H9 (cell line): Measurements from ENCODE around the gene MISP3. TPM values are rescaled to one million over a fixed set of nuclear protein-coding genes. Genes with fewer than 3 reads are reported as not detected.
"Not testable (repeated sequence)": the region's sequence is repeated elsewhere in the genome, so short reads cannot be mapped to it uniquely, and the experiment has no call there.

Source experiments
- DNase-seq: peaks from one replicate; pipeline ENCODE4 v3.0.0-alpha.2; 2017
- H2AFZ ChIP-seq: one replicate; pipeline ENCODE4 v1.6.1; 2013; ENCODE audit warnings: mild to moderate bottlenecking, low read length, control low read depth, moderate library complexity
- H2AK5ac ChIP-seq: 2 replicates; pipeline ENCODE4 v1.6.1; 2013; ENCODE audit warnings: low read length, control low read depth, mixed read lengths; ENCODE audit not compliant: insufficient read length
- H2BK120ac ChIP-seq: one replicate; pipeline ENCODE4 v1.6.1; 2013; ENCODE audit warnings: low read depth, mild to moderate bottlenecking, low read length, control low read depth, inconsistent platforms; ENCODE audit not compliant: poor library complexity, severe bottlenecking
- H2BK12ac ChIP-seq: 2 replicates; pipeline ENCODE4 v1.6.1; 2013; ENCODE audit warnings: low read length, control low read depth, mixed read lengths, low read depth; ENCODE audit not compliant: insufficient read length
- H2BK15ac ChIP-seq: 2 replicates; pipeline ENCODE4 v1.6.1; 2013; ENCODE audit warnings: low read depth, low read length, control low read depth
- H2BK20ac ChIP-seq: one replicate; pipeline ENCODE4 v1.6.1; 2013; ENCODE audit warnings: low read depth, mild to moderate bottlenecking, low read length, control low read depth, inconsistent platforms; ENCODE audit not compliant: poor library complexity, severe bottlenecking
- H2BK5ac ChIP-seq: 2 replicates; pipeline ENCODE4 v1.6.1; 2013; ENCODE audit warnings: low read length, control low read depth, mixed read lengths; ENCODE audit not compliant: insufficient read length
- H3K14ac ChIP-seq: 2 replicates; pipeline ENCODE4 v1.6.1; 2013; ENCODE audit warnings: low read length, control low read depth; ENCODE audit not compliant: insufficient read depth
- H3K18ac ChIP-seq: 2 replicates; pipeline ENCODE4 v1.6.1; 2013; ENCODE audit warnings: low read depth, mild to moderate bottlenecking, mixed read lengths, low read length, control low read depth; ENCODE audit not compliant: insufficient read length
- H3K23ac ChIP-seq: 2 replicates; pipeline ENCODE4 v1.6.1; 2013; ENCODE audit warnings: low read length, control low read depth, mixed read lengths, low read depth; ENCODE audit not compliant: insufficient read length
- H3K23me2 ChIP-seq: 2 replicates; pipeline ENCODE4 v1.6.1; 2013; ENCODE audit warnings: low read depth, mild to moderate bottlenecking, mixed read lengths, low read length, control low read depth; ENCODE audit not compliant: insufficient read length, poor library complexity, severe bottlenecking
- H3K27ac ChIP-seq: 2 replicates; pipeline ENCODE4 v1.5.1; 2013; ENCODE audit warnings: low read length, control low read depth, mixed read lengths, low read depth; ENCODE audit not compliant: insufficient read length
- H3K27me3 ChIP-seq: 2 replicates; pipeline ENCODE4 v1.6.1; 2013; ENCODE audit warnings: low read length, control low read depth, inconsistent platforms; ENCODE audit not compliant: insufficient read depth
- H3K4ac ChIP-seq: 2 replicates; pipeline ENCODE4 v1.6.1; 2013; ENCODE audit warnings: low read depth, mild to moderate bottlenecking, control low read depth, inconsistent platforms, low read length, moderate library complexity
- H3K4me1 ChIP-seq: 2 replicates; pipeline ENCODE4 v1.6.1; 2013; ENCODE audit warnings: low read length, control low read depth, inconsistent platforms; ENCODE audit not compliant: insufficient read depth
- H3K4me2 ChIP-seq: 2 replicates; pipeline ENCODE4 v1.6.1; 2013; ENCODE audit warnings: low read length, control low read depth, mixed read lengths; ENCODE audit not compliant: insufficient read length, insufficient read depth
- H3K56ac ChIP-seq: 2 replicates; pipeline ENCODE4 v1.6.1; 2013; ENCODE audit warnings: low read depth, mild to moderate bottlenecking, mixed read lengths, low read length, control low read depth; ENCODE audit not compliant: insufficient read length
- H3K79me1 ChIP-seq: 2 replicates; pipeline ENCODE4 v1.6.1; 2013; ENCODE audit warnings: low read depth, mild to moderate bottlenecking, moderate library complexity, low read length, control low read depth, inconsistent platforms; ENCODE audit not compliant: insufficient read depth, poor library complexity, severe bottlenecking
- H3K79me2 ChIP-seq: 2 replicates; pipeline ENCODE4 v1.6.1; 2013; ENCODE audit warnings: low read length, control low read depth, inconsistent platforms; ENCODE audit not compliant: insufficient read depth
- H3K9ac ChIP-seq: 2 replicates; pipeline ENCODE4 v1.6.1; 2013; ENCODE audit warnings: low read length, control low read depth, mixed read lengths; ENCODE audit not compliant: insufficient read length; ENCODE audit errors: extremely low read depth
- H3K9me3 ChIP-seq: one replicate; pipeline ENCODE4 v1.6.1; 2013; ENCODE audit warnings: low read depth, low read length, inconsistent platforms; ENCODE audit not compliant: control insufficient read depth
- H3T11ph ChIP-seq: one replicate; pipeline ENCODE4 v1.6.1; 2013; ENCODE audit warnings: mild to moderate bottlenecking, low read length, control low read depth, inconsistent platforms
- H4K20me1 ChIP-seq: one replicate; pipeline ENCODE4 v1.6.1; 2013; ENCODE audit not compliant: control insufficient read depth, insufficient read length, insufficient read depth
- H4K5ac ChIP-seq: 2 replicates; pipeline ENCODE4 v1.6.1; 2013; ENCODE audit warnings: low read depth, mild to moderate bottlenecking, mixed read lengths, low read length, control low read depth; ENCODE audit not compliant: insufficient read length
- H4K8ac ChIP-seq: replicated peaks from 2 replicates; pipeline ENCODE4 v1.6.1; 2013; ENCODE audit warnings: low read length, control low read depth, mixed read lengths, low read depth; ENCODE audit not compliant: insufficient read length
- H4K91ac ChIP-seq: 2 replicates; pipeline ENCODE4 v1.6.1; 2013; ENCODE audit warnings: low read depth, mild to moderate bottlenecking, moderate library complexity, mixed read lengths, low read length, control low read depth; ENCODE audit not compliant: insufficient read length
- H3K27ac Mint-ChIP-seq, 3 experiments: 2 replicates in 2 of 3; 3 replicates in 1 of 3; pipeline ENCODE4 v1.8.0; 2020 to 2021; ENCODE audit warnings: mixed read lengths in 3 of 3, mild to moderate bottlenecking in 1 of 3, moderate library complexity in 1 of 3
- H3K27me3 Mint-ChIP-seq: 2 replicates; pipeline ENCODE4 v1.8.0; 2021; ENCODE audit warnings: low read depth, mild to moderate bottlenecking, moderate library complexity, mixed read lengths
- H3K36me3 Mint-ChIP-seq, 3 experiments: 2 replicates in 2 of 3; 3 replicates in 1 of 3; pipeline ENCODE4 v1.8.0; 2020 to 2021; ENCODE audit warnings: low read depth in 3 of 3, mixed read lengths in 3 of 3; ENCODE audit not compliant: insufficient read depth in 1 of 3
- H3K4me1 Mint-ChIP-seq, 2 experiments: 2 replicates each; pipeline ENCODE4 v1.8.0; 2020; ENCODE audit warnings: mixed read lengths in 2 of 2
- H3K4me3 Mint-ChIP-seq, 2 experiments: 2 replicates in 1 of 2; 3 replicates in 1 of 2; pipeline ENCODE4 v1.8.0; 2020 to 2021; ENCODE audit warnings: mild to moderate bottlenecking in 2 of 2, mixed read lengths in 2 of 2, moderate library complexity in 1 of 2
- H3K9me3 Mint-ChIP-seq, 2 experiments: 2 replicates in 1 of 2; 3 replicates in 1 of 2; pipeline ENCODE4 v1.8.0; 2020; ENCODE audit warnings: mild to moderate bottlenecking in 2 of 2, mixed read lengths in 2 of 2, moderate library complexity in 1 of 2
- WGBS: extraction: QIAGEN DNeasy Blood & Tissue Kit; methylation state at CpG from one replicate; pipeline ENCODE4 v1.1.7; 2013; ENCODE audit warnings: missing lambda C conversion rate, low lambda C conversion rate, mixed read lengths; ENCODE audit not compliant: insufficient read length; ENCODE audit errors: extremely low coverage; 5-methylcytosine and 5-hydroxymethylcytosine counted together
- total RNA-seq: library from RNA; stranded (reverse); gene quantifications from 2 replicates; pipeline ENCODE4 v1.2.1, GENCODE V29; 2021
- TF ChIP-seq, protein P1 (sequence below): fragments of 200-600 bp; sonication (generic); conservative IDR thresholded peaks from 3 replicates; pipeline ENCODE4 v1.8.0; 2021; ENCODE audit warnings: antibody characterized with exemption, mild to moderate bottlenecking

Gene MISP3
- total RNA-seq, 1 experiment from 2014 or later = 0.26 TPM

DNA sequence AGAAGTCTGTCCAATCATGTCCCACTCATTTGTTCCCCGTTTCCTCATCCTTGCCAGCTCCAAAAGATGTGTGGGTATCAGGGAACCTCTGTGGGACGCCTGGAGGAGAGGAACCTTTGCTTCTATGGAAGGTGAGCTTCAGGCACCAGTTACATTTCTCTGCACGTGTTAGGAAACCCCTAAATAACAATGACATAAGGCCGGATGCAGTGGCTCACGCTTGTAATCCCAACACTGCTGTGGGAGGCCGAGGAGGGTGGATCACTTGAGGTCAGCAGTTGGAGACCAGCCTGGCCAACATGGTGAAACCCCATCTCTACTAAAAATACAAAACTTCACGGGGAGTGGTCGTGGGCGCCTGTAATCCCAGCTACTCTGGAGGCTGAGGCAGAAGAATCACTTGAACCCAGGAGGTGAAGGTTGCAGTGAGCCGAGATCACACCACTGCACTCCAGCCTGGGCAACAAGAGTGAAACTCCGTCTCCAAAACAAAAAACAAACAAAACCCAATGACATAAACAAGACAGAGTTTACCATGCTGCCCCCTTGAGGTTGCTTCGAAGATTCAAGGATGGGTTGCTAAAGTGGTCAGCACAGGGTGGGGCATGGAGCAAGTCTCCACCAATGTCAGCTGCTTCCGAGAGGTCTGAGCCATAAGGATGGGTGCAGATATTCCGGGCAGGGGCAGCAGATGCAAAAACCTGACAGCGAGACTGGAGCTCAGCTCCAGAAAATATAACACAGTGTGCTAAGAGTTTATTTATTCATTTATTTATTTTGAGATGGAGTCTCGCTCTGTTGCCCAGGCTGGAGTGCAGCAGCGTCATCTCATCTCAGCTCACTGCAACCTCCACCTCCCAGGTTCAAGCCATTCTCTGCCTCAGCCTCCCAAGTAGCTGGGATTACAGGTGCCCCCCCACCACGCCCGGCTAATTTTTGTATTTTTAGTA lies 29.7 kb upstream of the MISP3 start:
- H3K4me3 Mint-ChIP-seq, H3K9me3 ChIP-seq, H3K4me2 ChIP-seq, H3K27me3 Mint-ChIP-seq, H3K23me2 ChIP-seq, H3K9ac ChIP-seq, H3K4me1 ChIP-seq, H3K23ac ChIP-seq, H3K56ac ChIP-seq, H2AK5ac ChIP-seq, H2BK15ac ChIP-seq, H4K20me1 ChIP-seq, H3K9me3 Mint-ChIP-seq, H2BK20ac ChIP-seq, H3K79me2 ChIP-seq, H3K4me1 Mint-ChIP-seq, H3K27me3 ChIP-seq, H3K79me1 ChIP-seq, H2AFZ ChIP-seq: not testable (repeated sequence)
- Histone ChIP-seq H2BK5ac (peak overlapping the region; percentile 10), H4K5ac (peak overlapping the region; percentile 13), H2BK12ac (peak overlapping the region; percentile 98), H2BK120ac (peak overlapping the region; percentile 99), H3K18ac (peak overlapping the region; percentile 97), H4K8ac (peak overlapping the region; percentile 8), H3K4ac (peak overlapping the region; percentile 97), H3T11ph (peak overlapping the region; percentile 99), H3K14ac (peak overlapping the region; percentile 16; the same call in 1 of the 2 replicates), H3K27ac (peak overlapping the region; percentile 2), H4K91ac (peak overlapping the region; percentile 92)
- TF ChIP-seq, protein P1, sequence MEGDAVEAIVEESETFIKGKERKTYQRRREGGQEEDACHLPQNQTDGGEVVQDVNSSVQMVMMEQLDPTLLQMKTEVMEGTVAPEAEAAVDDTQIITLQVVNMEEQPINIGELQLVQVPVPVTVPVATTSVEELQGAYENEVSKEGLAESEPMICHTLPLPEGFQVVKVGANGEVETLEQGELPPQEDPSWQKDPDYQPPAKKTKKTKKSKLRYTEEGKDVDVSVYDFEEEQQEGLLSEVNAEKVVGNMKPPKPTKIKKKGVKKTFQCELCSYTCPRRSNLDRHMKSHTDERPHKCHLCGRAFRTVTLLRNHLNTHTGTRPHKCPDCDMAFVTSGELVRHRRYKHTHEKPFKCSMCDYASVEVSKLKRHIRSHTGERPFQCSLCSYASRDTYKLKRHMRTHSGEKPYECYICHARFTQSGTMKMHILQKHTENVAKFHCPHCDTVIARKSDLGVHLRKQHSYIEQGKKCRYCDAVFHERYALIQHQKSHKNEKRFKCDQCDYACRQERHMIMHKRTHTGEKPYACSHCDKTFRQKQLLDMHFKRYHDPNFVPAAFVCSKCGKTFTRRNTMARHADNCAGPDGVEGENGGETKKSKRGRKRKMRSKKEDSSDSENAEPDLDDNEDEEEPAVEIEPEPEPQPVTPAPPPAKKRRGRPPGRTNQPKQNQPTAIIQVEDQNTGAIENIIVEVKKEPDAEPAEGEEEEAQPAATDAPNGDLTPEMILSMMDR = peak; percentile 77
- peak; percentile 91 for DNase-seq
- peaks cover 0 to 15% (median 3%) of the 10 kb centered on the region in 3 experiments; a peak in 5 of 7 replicates for H3K36me3 Mint-ChIP-seq
- no CpG with 5 or more reads among the region's 19 CpGs for WGBS
- peak overlapping the region; percentile 91 to 99 (median 92); a peak in 6 of 7 replicates for H3K27ac Mint-ChIP-seq

DNA sequence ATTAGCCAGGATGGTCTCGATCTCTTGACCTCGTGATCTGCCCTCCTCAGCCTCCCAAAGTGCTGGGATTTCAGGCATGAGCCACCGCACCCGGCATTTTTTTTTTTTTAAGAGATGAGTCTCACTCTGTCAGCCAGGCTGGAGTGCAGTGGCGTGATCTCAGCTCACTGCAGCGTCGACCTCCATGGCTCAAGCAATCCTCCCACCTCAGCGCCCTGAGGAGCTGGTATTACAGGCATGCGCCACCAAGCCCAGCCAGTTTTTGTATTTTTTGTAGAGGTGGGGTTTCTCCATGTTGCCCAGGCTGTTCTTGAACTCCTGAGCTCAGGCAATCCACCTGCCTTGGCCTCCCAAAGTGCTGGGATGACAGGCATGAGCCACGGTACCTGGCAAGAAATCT lies 24.7 kb upstream of the MISP3 start:
- H3K27me3 Mint-ChIP-seq, H2BK5ac ChIP-seq, H4K8ac ChIP-seq, H3K18ac ChIP-seq, H2BK120ac ChIP-seq, H2BK20ac ChIP-seq, H3K4me2 ChIP-seq, H4K20me1 ChIP-seq, H3K23me2 ChIP-seq, DNase-seq, H3K4me1 Mint-ChIP-seq, H3K4me3 Mint-ChIP-seq, H3K79me2 ChIP-seq, H3K27ac ChIP-seq, H2AK5ac ChIP-seq, H2BK12ac ChIP-seq, H3K27me3 ChIP-seq, H3K4me1 ChIP-seq, H3K9ac ChIP-seq, H3K14ac ChIP-seq, H3K27ac Mint-ChIP-seq, H4K91ac ChIP-seq, H3K56ac ChIP-seq, H3K4ac ChIP-seq, H3K79me1 ChIP-seq, H3K23ac ChIP-seq, H3K9me3 ChIP-seq, H3T11ph ChIP-seq, H2AFZ ChIP-seq, H2BK15ac ChIP-seq, H3K9me3 Mint-ChIP-seq, H4K5ac ChIP-seq: not testable (repeated sequence)
- WGBS = no CpG with 5 or more reads among the region's 10 CpGs
- H3K36me3 Mint-ChIP-seq = peaks cover 16 to 37% (median 23%) of the 10 kb centered on the region in 3 experiments; a peak in 6 of 7 replicates
